NCI-H2196 treated with DMSO at 0.1 percent for 48 hours (cell line): ENCODE data around the gene ACAA1.
"Not testable (repeated sequence)": the region's sequence is repeated elsewhere in the genome, so short reads cannot be mapped to it uniquely, and the experiment has no call there.

Source experiments
- DNase-seq: peaks from one replicate; lab custom pipeline; 2025; ENCODE audit not compliant: unreplicated experiment; lab: John Stamatoyannopoulos, UW

The ACAA1 gene

DNA sequence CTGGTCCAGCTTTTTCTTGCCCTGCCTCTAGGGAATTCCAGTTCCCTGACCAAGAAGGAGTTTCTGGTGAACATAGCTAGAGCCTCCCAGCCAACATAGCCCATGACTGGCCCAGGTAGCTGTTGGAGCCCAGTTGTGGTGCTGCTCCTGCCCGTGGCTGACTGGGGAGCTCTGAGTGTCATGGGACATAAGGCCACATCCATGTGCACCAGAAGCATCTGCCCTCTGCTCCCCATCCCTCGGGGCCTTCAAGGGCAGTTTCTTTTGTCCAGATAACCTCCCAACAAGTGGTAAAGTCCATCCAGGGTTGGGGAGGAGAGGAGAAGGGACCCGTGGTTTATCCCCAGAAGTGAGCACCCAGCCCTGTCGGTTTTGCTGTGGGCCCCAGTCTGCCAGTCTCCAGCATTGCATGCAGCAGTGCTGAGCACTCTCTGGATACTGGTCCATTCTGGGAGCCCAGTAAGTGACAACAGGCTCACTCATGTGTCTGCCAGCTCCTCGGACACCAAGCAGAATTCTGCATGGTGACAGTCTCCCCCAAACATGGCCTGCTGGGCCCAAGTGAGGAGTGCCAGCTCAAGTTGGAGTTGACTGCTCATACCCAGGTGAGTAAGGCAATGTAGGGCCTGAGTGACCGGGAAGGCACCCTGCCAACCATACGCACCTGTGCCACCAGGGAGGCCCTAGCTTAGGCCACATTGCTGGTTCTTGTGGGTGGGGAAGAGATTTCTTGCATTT lies 28.8 kb downstream of the ACAA1 start:
- DNase-seq: no peak

- no peak for DNase-seq
These were observed 31.4 kb downstream of the ACAA1 start for GRCh38 chr3:38105525-38105924.

DNA sequence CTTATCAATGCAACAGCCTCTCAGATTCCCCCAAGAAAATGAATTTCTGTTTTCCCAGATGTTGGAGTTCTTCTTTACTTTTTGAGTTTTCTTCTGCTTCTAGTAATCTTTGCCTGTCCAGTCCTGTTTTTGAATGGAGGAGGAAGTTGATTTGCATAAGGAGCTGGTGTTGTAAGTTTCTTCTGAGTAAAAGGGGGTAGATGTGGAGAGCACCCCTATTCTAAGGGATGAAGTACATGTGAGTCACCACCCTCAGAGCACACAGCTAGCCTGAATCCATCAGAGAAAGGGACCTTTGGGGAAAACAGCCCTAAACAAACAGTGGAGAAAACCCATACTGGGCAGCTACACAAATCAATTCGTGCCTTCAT lies 34.5 kb downstream of the ACAA1 start:
- DNase-seq: no peak

DNA sequence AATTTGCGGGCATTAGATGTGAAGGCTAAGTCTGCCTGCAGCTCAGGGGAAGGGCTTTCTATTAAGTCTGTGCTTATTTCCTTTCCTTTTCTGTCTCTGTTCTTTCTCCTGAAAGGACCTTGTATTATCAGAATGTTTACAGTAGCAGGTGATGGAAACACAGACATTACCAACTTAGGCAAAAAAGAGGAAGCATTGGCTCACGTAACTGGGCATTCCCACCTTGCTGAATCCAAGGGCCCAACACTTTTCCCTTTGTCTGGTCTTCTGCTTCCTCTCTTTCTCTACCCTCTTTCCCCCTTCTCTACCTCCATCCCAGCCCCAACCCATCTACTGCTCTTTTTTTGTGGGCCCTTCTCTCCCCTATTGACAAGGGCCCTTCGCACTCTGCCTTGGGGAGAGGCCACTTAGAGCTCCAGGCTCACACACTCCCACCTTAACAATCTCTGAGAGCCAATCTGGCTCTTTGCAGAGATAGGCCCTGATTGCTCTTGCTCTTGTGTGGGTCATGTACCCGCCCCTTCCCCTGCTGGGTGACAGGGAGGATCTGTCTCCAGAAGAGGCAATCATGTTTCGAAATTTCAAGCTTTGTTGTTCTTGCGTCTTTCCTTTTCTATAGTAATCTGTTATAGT lies 35.0 kb downstream of the ACAA1 start:
- DNase-seq: no peak

DNA sequence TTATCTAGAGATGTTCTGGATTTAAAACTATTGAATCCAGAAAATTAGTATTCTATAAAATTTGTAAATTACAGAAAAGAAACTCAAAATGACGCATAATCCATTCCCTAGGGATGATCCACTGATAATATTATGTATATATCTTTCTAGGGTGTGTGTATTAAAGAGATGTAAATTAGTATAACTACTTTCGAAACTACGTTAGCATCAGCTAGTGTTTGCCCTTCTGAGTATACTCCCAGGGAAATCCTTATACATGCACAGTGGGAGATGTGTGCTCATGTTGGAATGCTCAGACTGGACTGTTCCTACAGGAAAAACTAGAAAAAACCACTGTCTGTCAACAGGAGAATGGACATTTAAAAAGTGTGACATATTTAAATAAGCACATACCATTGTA lies 36.4 kb downstream of the ACAA1 start:
- DNase-seq: no peak

DNA sequence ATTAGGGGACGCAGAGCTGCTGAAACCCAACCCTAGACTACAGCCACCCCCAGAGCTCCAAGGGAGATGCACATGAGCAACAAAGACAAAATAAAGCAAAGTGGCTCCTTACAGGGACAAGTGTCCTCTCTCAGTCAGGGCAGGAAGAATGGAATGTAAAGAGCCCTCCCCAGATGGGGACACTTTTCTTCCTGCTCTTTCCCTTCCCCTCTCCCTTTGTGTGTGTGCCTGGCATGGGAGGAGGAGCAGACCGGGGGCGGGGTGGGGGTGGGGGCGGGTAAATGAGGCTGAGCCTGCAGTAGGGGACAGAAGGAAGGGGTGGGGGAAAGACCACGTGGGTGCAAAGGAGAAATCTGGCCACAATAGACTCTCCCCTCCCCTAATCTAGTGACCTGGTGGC lies 37.4 kb downstream of the ACAA1 start:
- DNase-seq: no peak

- no peak for DNase-seq
These were observed 38.6 kb downstream of the ACAA1 start for GRCh38 chr3:38098376-38098723.

- no peak for DNase-seq
These were observed 39.2 kb downstream of the ACAA1 start for GRCh38 chr3:38097446-38098375.

DNA sequence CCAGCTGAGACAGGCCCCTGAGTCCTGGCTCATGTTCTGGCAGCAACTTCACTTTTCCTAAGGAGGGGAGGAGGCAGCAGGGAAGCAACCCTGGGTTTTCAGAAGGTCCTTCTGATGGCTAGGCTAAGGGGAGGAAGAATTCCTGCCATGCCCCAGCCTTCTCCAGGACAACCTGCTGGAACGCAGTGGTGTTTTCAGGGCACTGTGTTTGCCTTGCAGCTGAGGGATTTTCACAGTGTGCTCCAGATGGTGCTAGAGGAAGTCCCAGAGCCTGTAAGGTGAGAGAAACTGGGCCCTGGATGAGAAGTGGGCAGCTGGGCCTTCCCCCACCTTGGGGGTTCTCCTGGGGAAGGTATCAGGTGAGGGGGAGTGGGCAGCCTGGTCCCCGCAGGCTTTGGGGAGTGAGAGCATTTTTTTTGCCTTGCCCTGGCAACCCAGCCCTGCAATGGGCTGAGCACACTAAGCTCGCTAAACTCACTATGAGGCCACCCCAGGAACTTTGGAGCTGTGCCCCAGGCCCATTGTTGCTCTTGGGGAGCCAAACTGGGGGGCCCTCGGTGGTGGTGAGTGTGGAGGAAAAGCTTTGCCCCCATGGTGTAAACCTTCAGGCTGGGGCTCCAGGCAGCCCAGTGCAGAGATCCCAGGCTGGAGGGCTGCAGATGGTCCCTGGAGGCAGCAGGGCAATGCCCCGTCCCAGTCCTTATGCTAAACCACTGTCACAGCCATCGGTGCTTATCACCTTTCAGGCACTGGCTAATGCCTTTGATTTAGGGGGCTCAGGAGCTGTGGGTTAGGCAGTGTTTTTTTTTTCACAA lies 41.1 kb downstream of the ACAA1 start:
- no peak for DNase-seq

DNA sequence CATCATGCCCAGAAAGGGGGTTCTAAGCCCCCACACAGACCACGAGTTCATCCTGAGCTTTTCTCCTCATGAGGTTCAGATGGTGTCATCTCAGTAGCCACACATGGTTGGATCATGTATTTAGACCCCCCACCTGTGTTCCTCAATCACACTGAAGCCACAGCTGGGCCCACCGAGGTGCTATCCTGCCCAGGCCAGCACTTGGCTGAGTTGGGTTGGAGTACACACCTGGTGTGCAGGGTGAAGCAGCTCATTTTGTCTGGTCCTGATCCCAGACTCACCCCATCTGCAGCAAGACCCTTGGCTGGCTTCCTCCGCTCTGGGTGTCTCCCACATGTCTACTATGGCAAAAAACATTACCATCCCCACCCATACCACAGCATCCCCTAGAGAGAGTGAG lies 41.9 kb downstream of the ACAA1 start:
- DNase-seq: no peak

DNA sequence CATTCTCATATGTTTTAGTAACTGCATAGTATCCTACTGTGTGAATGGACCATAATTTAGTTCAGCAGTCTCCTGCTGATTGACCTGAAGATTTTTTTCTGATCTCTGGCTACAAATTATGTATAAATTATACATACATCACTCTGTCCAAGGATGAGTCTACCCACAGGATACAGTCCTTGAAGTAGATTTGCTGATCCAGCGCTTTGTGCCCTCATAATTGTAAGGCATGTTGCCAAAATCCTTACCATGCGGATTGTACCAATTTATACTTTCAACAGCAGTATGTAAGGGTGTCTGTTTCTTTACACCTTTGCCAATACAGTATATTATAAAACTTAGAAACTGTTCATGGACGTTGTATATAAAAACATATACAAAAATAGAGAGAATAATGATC lies 46.5 kb downstream of the ACAA1 start:
- no peak for DNase-seq

DNA sequence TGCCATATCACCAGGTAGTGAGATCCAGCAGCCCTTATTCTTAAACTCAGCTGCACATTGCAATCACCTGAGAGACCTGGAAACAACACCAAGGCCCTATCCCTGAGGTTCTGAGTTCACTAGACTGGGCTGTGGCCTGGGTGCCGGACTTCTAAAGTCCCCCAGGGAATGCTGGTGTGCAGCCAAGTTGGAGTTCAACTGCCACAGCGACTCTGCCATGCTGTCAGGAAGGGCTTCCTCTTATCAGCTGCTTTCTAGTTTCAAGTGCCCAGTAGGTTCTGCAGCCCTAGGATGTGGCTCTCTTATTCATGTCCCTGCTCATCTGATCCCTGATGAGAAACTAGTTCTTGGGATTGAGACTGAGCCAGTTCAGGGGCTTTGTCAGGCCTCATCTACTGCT lies 47.8 kb downstream of the ACAA1 start:
- DNase-seq: no peak

DNA sequence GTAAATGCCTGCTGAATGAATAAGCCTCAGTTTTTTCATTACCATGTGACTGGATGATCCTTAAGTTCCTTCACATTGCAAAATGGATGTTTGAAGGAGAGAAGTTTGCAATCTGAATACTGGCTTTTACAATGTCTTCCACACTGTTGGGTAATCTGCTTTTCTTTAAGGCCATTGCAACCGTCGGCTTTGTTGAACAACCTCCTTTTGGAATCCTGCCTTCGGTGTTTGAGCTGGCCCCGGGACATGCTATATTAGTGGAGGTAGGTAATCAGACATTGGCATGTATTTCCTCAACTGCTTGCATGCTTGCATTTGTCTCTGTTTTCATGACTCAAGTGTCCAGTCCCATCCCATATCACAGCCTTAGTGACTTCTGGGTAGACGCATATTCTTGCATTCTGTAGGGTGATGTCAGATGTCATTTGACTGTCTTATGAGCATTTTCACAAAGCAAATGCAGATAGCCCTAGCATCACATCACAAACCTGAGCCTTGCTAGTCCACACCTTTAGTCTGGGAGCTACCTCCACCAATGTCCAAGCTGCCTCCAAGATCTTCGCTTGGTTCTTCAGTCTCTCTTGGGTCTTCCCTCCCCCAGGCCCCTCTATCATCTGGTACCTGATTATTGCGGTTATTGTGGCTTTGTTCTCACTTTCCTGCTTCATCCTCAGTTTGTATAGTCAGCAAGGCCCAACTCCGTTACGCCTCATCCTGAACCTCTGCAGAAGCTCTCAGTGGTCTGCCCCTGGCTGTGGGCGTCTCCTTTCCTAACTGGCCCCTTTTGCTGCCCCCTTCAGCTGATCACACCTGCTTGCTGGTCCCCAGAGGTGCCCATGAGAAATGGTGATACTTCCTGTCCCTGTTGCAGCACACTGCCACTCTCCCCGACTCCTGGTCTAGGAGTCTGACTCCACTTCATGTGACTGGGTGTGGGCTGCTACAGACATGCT lies 48.5 kb downstream of the ACAA1 start:
- no peak for DNase-seq

DNA sequence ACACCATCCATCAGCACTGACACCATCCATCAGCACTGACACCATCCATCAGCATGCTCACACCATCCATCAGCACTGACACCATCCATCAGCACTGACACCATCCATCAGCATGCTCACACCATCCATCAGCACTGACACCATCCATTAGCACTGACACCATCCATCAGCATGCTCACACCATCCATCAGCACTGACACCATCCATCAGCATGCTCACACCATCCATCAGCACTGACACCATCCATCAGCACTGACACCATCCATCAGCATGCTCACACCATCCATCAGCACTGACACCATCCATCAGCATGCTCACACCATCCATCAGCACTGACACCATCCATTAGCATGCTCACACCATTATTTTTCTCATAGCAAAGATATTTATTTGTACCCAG lies 49.6 kb downstream of the ACAA1 start:
- DNase-seq: not testable (repeated sequence)

DNA sequence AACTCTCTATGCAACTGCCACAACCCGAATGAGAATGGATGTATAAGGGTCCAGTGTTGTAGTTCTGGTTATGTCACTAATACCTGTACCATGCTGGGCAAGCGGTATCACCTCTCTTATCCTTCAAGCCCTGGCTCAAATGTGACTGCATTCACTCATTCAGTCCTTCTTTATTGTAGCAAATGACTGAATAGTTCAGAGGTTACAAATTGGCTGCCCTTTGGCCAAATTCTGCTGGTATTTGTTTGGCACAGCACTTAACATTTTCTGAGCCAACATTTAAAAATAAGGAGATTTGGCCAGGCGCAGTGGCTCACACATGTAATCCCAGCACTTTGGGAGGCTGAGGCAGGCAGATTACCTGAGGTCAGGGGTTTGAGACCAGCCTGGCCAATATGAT lies 50.4 kb downstream of the ACAA1 start:
- DNase-seq: no peak

DNA sequence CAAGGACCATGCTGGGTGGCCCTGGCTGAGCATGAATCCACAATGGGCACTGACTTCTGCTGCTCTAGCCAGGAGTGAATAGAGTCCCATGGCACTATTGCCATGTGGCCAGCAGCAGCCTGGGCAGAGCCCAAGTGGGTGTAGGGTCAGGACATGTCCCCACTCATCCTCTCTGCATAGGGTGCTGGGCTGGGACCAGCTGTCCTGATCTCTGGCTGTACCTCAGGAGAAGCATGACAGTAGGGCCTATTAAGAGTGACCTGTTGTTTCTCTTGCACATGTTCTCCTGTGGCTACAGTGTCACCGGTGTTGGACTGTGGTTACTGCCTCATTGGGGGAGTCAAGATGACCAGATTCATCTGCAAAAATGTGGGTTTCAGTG lies 51.0 kb downstream of the ACAA1 start:
- no peak for DNase-seq

- no peak for DNase-seq
These were observed 51.5 kb downstream of the ACAA1 start for GRCh38 chr3:38085311-38085942.

DNA sequence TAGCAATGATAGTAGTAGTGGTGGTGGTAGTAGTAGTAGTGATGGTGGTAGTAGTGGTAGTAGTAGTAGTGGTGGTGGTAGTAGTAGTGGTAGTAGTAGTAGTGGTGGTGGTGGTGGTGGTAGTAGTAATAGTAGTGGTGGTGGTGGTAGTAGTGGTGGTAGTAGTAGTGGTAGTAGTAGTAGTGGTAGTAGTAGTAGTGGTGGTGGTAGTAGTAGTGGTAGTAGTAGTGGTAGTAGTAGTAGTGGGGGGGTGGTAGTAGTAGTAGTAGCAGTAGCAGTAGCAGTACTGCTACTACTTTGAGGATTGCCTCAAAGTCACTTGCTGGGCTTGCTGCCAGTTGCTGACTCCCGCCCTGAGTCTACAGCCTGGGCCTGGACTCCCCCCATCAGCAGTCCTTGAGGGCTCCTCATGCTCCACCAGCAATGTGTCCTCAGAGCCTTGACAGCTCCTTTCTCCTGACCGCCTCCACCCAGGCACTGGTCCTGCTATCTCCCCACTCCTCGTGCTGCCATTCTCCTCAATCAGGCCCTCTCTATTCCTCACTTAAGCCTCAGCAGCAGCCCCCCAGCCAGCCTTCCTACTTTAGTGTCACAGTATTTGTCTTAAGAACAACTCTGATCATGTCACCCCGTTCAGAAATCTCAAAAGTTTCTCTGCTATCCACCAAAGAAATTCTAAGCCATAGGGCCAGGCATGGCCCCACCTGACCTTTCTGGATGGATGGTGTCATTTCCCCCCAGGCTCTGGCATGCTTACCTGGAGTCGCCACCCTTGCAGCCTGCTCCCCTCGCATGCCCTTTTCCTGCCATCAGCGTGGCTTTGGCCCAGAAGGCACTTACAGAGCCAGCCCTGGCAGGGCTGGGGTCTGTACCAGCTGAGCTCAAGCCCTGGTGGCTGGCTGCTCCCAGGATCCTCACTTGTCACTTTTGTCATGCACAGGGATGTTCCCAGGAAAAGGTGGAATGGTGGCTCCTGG lies 52.3 kb downstream of the ACAA1 start:
- no peak for DNase-seq
